ENCODE measurements around the gene CDC14A. TPM values are rescaled to one million over a fixed set of nuclear protein-coding genes. Genes with fewer than 3 reads are reported as not detected.

The CDC14A gene
- total RNA-seq, 1 donor from 2014 or later, result 0.79 TPM

DNA sequence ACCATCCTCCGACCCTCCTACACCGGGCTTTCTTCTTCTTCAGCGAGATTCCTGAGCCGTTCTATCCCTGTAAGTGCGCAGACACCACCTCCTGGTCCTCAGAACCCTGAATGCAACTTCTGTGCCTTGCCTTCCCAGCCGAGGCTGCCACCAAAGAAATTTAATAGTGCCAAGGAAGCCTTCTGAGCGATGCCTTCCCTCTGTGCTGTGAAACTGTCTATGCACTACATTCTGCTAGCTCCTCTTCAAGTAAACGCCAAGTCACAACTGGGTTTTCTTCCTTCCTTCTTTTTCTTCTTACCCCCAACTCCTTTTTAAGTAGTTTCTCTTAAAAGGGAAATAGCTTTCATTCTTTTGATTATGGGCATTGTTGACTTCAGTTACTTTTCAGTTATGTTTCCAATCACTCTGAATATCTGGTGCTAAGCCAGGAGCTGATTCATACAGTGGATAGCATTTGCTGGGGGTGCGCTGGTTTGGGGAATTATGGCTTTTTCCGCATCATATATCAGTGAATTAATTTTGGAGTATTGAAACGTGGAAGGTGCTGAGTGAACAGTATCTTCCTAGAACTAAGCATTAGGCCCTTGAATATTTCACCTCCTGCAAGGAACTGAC, 147.0 kb downstream of the CDC14A start:
- TF ChIP-seq CTCF (IDR thresholded peaks at IDR 0.05; ENCODE audit: insufficient read depth, low read length, severe bottlenecking), result no peak

GRCh38 chr1:100502052-100502792, 149.9 kb downstream of the CDC14A start:
- Histone ChIP-seq H3K36me3 (ENCODE audit: control insufficient read depth, insufficient read depth, low read length) (no peaks in the 10 kb centered on the region), H3K27me3 (ENCODE audit: control insufficient read depth, insufficient read depth, low read length) (no peaks in the 10 kb centered on the region), H3K4me3 (ENCODE audit: low read depth, low read length) (no peak overlapping the region)
- no peak for TF ChIP-seq CTCF (IDR thresholded peaks at IDR 0.05; ENCODE audit: insufficient read depth, low read length, severe bottlenecking)
- DNase-seq (ENCODE audit: low read depth) (peak; percentile 93), FAIRE-seq (no peak)

More for the DNA sequence above, 147.0 kb downstream of the CDC14A start:
- no peak for DNase-seq (ENCODE audit: low read depth)
- no peak for FAIRE-seq
- Histone ChIP-seq H3K4me3 (ENCODE audit: low read depth, low read length) (no peak overlapping the region), H3K36me3 (ENCODE audit: control insufficient read depth, insufficient read depth, low read length) (no peaks in the 10 kb centered on the region), H3K27me3 (ENCODE audit: control insufficient read depth, insufficient read depth, low read length) (no peaks in the 10 kb centered on the region)

- no peak for TF ChIP-seq CTCF (IDR thresholded peaks at IDR 0.05; ENCODE audit: insufficient read depth, low read length, severe bottlenecking)
- Histone ChIP-seq H3K36me3 (ENCODE audit: control insufficient read depth, insufficient read depth, low read length) (no peaks in the 10 kb centered on the region), H3K4me3 (ENCODE audit: low read depth, low read length) (no peak overlapping the region), H3K27me3 (ENCODE audit: control insufficient read depth, insufficient read depth, low read length) (no peaks in the 10 kb centered on the region)
- DNase-seq (ENCODE audit: low read depth) (no peak), FAIRE-seq (no peak)
Observed at GRCh38 chr1:100506217-100506616, 153.9 kb downstream of the CDC14A start.

GRCh38 chr1:100510451-100510850, 158.1 kb downstream of the CDC14A start:
- Histone ChIP-seq H3K36me3 (ENCODE audit: control insufficient read depth, insufficient read depth, low read length) (no peaks in the 10 kb centered on the region), H3K4me3 (ENCODE audit: low read depth, low read length) (no peak overlapping the region), H3K27me3 (ENCODE audit: control insufficient read depth, insufficient read depth, low read length) (no peaks in the 10 kb centered on the region)
- TF ChIP-seq CTCF (IDR thresholded peaks at IDR 0.05; ENCODE audit: insufficient read depth, low read length, severe bottlenecking), result no peak
- FAIRE-seq (no peak), DNase-seq (ENCODE audit: low read depth) (no peak)

- TF ChIP-seq CTCF (IDR thresholded peaks at IDR 0.05; ENCODE audit: insufficient read depth, low read length, severe bottlenecking), result no peak
- FAIRE-seq (no peak), DNase-seq (ENCODE audit: low read depth) (no peak)
- H3K4me3 ChIP-seq (ENCODE audit: low read depth, low read length), result no peak overlapping the region
- H3K36me3 ChIP-seq (ENCODE audit: control insufficient read depth, insufficient read depth, low read length), result no peaks in the 10 kb centered on the region
- H3K27me3 ChIP-seq (ENCODE audit: control insufficient read depth, insufficient read depth, low read length), result no peaks in the 10 kb centered on the region
Observed at GRCh38 chr1:100511058-100511457, 158.8 kb downstream of the CDC14A start.
